Upper lobe of left lung (tissue), 4 donors: Measurements from ENCODE around the gene CLN5.

Experiments
- CTCF ChIP-seq, 6 experiments: fragments of 450-650 bp in 4 of 6; fragments of 200-600 bp in 2 of 6; sonication (generic) in 2 of 6; IDR thresholded peaks; one replicate each; pipeline ENCODE4 v1.5.1; 2016 to 2019; ENCODE audit warnings: antibody characterized with exemption in 6 of 6
- POLR2A ChIP-seq, 4 donors: fragments of 450-650 bp; IDR thresholded peaks; one replicate each; pipeline ENCODE4 v1.5.1; 2016 to 2017; ENCODE audit warnings: antibody characterized with exemption in 4 of 4, mild to moderate bottlenecking in 2 of 4

DNA sequence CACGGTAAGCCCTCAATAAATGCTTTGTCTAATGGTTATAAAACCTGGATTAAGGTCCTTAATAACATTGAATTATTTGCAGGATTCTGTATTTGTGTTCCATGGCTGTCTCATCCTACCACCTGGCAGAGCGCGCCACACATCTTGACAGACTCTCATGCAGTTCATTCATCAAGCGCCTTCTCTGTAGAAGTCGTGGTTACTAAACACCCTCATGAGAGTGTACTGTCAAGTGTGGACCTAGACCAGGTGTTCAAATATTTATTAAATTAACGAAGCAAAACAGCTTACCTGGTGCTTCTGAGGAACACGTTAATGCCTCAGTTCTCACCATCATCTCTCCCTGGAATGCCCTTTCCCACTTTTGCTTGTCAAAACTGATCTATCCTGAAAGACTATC is 48.2 kb downstream of the CLN5 start:
- TF ChIP-seq CTCF (IDR thresholded peaks at IDR 0.05) = no peak
- no peak for TF ChIP-seq POLR2A (IDR thresholded peaks at IDR 0.05)
